Measurements from ENCODE around the gene CAMK4.

DNA sequence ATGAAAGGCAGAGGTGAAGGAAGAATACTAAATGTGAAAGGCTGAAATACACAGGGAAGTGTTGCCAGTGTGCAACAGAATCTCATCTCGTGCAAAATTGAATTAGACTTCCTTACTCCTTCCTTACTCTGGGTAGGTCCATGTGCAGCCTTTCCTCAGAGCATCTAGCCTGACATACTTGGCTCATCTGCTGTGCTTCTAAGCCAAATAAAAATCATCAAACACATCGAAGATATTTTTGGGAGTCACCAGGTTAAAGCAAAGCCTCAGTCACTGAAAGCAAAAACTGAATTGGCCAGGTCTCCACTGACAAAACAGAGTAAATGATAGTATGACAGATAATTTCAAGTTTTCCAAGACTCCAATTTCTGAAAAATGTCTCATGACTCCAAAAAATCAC is 268.8 kb downstream of the CAMK4 start:
- TF ChIP-seq, protein P1, sequence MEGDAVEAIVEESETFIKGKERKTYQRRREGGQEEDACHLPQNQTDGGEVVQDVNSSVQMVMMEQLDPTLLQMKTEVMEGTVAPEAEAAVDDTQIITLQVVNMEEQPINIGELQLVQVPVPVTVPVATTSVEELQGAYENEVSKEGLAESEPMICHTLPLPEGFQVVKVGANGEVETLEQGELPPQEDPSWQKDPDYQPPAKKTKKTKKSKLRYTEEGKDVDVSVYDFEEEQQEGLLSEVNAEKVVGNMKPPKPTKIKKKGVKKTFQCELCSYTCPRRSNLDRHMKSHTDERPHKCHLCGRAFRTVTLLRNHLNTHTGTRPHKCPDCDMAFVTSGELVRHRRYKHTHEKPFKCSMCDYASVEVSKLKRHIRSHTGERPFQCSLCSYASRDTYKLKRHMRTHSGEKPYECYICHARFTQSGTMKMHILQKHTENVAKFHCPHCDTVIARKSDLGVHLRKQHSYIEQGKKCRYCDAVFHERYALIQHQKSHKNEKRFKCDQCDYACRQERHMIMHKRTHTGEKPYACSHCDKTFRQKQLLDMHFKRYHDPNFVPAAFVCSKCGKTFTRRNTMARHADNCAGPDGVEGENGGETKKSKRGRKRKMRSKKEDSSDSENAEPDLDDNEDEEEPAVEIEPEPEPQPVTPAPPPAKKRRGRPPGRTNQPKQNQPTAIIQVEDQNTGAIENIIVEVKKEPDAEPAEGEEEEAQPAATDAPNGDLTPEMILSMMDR (IDR thresholded peaks at IDR 0.05; ENCODE audit: extremely low read depth in 1 of 2, insufficient read depth in 1 of 2, low read depth in 1 of 2, low read length in 2 of 2) = no peak
- TF ChIP-seq, protein P2, sequence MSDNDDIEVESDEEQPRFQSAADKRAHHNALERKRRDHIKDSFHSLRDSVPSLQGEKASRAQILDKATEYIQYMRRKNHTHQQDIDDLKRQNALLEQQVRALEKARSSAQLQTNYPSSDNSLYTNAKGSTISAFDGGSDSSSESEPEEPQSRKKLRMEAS (IDR thresholded peaks at IDR 0.05; ENCODE audit: insufficient read depth, insufficient read length) = no peak
- TF ChIP-seq JUN (IDR thresholded peaks at IDR 0.05; ENCODE audit: borderline replicate concordance, insufficient read depth, insufficient read length, low read depth) (no peak), POLR2A (IDR thresholded peaks at IDR 0.05; ENCODE audit: low read depth, low read length) (no peak), EZH2 (IDR thresholded peaks at IDR 0.05; ENCODE audit: borderline replicate concordance, low read depth, low read length, severe bottlenecking) (no peak), POLR2AphosphoS5 (IDR thresholded peaks at IDR 0.05; ENCODE audit: insufficient read depth, low read depth, low read length) (no peak)
